Ascending aorta (tissue), 2 donors: ENCODE results near the gene R3HDM2. TPM values are rescaled to one million over a fixed set of nuclear protein-coding genes. Genes with fewer than 3 reads are reported as not detected.

Experiments used
- DNase-seq, 2 donors: peaks; one replicate each; pipeline ENCODE4 v3.0.0-alpha.2; 2019; ENCODE audit warnings: low spot score in 2 of 2
- H3K27ac ChIP-seq, 2 donors: fragments of 200-600 bp; sonication (generic); one replicate each; pipeline ENCODE4 v1.5.1; 2016 to 2017; ENCODE audit warnings: mild to moderate bottlenecking in 1 of 2
- H3K27me3 ChIP-seq: fragments of 200-600 bp; sonication (generic); one replicate; pipeline ENCODE4 v1.5.1; 2017
- H3K36me3 ChIP-seq, 2 donors: fragments of 200-600 bp; sonication (generic); one replicate each; pipeline ENCODE4 v1.5.1; 2016
- H3K4me1 ChIP-seq, 2 donors: fragments of 200-600 bp; sonication (generic); one replicate each; pipeline ENCODE4 v1.5.1; 2016 to 2017; ENCODE audit warnings: mild to moderate bottlenecking in 1 of 2
- H3K4me3 ChIP-seq, 2 donors: fragments of 200-600 bp; sonication (generic); one replicate each; pipeline ENCODE4 v1.5.1; 2016 to 2017; ENCODE audit warnings: mild to moderate bottlenecking in 1 of 2
- H3K9me3 ChIP-seq, 2 donors: fragments of 200-600 bp; sonication (generic); one replicate each; pipeline ENCODE4 v1.5.1; 2016
- intact Hi-C: fragments of 100-400 bp; cut with DNase I; formaldehyde crosslinking; loops from one replicate; pipeline ENCODE4 v1.15.1; 2023
- total RNA-seq: library from RNA; depleted of rRNA; stranded (reverse); fragments of >200 nt; gene quantifications from one replicate; pipeline ENCODE4 v1.1.0, GENCODE V29; 2016
- TF ChIP-seq, protein P1 (sequence below), 3 experiments: fragments of 200-600 bp in 2 of 3; fragments of 450-650 bp in 1 of 3; sonication (generic) in 2 of 3; IDR thresholded peaks; one replicate each; pipeline ENCODE4 v1.5.1; 2016 to 2019; ENCODE audit warnings: antibody characterized with exemption in 3 of 3, mild to moderate bottlenecking in 1 of 3, moderate library complexity in 1 of 3

R3HDM2 gene
- total RNA-seq, 1 donor from 2014 or later, result 49.5 TPM

DNA sequence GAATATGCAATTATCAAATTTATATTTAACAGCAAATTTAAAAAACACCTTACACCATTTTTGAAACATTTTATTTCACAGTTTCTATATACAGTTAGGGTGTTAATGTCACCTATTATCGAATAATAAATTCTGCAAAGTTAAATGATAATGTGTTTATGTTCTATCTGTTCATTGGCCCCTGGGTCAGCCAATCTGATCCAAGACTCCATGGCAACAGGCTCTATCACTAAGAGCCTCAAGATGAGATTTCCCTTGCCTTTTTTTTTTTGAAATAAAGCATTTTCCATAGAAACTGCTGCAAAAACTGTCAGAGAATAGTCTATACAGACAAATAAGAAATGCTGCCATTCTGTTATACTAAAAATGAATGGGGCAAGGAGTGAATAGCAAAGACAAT is 96.6 kb downstream of the R3HDM2 start:
- no peak for DNase-seq
- intact Hi-C loops, result no loop called here

DNA sequence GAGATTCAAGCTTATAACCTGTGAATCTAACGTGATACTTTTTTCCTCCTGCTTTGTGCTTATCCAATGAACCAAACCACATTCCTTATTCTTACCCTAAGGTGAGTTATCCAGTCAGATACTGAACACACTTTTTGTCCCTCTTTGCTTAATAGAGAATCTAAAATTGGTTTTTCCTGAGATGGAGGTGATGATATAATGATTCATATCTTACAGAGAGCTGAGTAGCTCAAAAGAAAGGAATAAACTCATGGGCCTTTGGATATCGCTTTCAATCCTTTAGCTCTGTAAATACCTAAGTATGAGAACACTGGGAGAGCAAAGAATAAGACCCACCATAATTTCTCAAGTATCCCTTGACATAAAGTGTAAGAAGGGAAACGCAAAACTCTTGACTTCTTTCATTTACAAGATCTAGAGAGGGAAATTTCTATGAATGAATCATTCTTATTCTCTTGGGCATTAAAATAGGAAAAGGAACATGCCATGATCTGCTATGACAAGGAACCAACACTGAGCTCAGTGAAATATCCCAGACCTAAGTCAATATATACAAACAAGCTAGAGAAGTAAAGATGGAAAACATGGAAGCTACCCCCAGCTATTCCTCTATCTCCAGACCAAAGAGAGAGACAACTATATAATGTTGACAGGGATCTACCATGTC is 98.1 kb downstream of the R3HDM2 start:
- TF ChIP-seq, protein P1, sequence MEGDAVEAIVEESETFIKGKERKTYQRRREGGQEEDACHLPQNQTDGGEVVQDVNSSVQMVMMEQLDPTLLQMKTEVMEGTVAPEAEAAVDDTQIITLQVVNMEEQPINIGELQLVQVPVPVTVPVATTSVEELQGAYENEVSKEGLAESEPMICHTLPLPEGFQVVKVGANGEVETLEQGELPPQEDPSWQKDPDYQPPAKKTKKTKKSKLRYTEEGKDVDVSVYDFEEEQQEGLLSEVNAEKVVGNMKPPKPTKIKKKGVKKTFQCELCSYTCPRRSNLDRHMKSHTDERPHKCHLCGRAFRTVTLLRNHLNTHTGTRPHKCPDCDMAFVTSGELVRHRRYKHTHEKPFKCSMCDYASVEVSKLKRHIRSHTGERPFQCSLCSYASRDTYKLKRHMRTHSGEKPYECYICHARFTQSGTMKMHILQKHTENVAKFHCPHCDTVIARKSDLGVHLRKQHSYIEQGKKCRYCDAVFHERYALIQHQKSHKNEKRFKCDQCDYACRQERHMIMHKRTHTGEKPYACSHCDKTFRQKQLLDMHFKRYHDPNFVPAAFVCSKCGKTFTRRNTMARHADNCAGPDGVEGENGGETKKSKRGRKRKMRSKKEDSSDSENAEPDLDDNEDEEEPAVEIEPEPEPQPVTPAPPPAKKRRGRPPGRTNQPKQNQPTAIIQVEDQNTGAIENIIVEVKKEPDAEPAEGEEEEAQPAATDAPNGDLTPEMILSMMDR (IDR thresholded peaks at IDR 0.05), result no peak
- no peaks in the 10 kb centered on the region for H3K27me3 ChIP-seq

More for the DNA sequence above, 96.6 kb downstream of the R3HDM2 start:
- Histone ChIP-seq H3K4me3 (no peak overlapping the region), H3K27me3 (no peaks in the 10 kb centered on the region), H3K27ac (no peak overlapping the region), H3K4me1 (peaks cover 0 to 3% of the 10 kb centered on the region in 2 donors), H3K36me3 (no peaks in the 10 kb centered on the region), H3K9me3 (no peaks in the 10 kb centered on the region)
- TF ChIP-seq, protein P1 (IDR thresholded peaks at IDR 0.05), result no peak

GRCh38 chr12:57330992-57331391 is 99.9 kb downstream of the R3HDM2 start:
- H3K4me1 ChIP-seq, result peaks cover 0 to 3% of the 10 kb centered on the region in 2 donors
- peaks cover 0 to 4% of the 10 kb centered on the region in 2 donors for H3K36me3 ChIP-seq
- TF ChIP-seq, protein P1 (IDR thresholded peaks at IDR 0.05), result no peak
- no peak overlapping the region for H3K27ac ChIP-seq
- no peak overlapping the region for H3K4me3 ChIP-seq
- intact Hi-C loops, result no loop called here
- no peaks in the 10 kb centered on the region for H3K27me3 ChIP-seq
- no peak for DNase-seq
- H3K9me3 ChIP-seq, result no peaks in the 10 kb centered on the region

More for the DNA sequence above, 98.1 kb downstream of the R3HDM2 start:
- Histone ChIP-seq H3K27ac (no peak overlapping the region), H3K9me3 (no peaks in the 10 kb centered on the region), H3K4me1 (peaks cover 0 to 3% of the 10 kb centered on the region in 2 donors), H3K4me3 (no peak overlapping the region), H3K36me3 (peaks cover 0 to 4% of the 10 kb centered on the region in 2 donors)
- DNase-seq, result no peak
- intact Hi-C loops, result no loop called here

DNA sequence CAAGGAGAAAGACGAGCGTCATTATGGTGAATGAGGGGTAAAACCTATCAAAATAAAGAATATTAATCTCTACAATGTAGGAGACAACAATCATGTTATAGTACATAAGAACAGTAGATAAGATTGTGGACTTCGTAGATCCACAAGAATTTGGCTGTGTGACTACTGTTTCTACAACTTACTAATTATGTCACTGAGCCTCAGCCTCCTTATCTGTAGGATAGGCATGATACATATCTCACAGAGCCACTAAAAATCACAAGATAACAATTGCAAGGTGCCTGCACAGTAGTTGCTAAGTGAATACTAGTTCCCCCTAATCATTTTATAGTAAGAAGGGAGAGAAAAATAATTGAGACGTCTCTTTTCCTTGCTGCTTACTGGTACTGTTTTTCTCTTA is 101.6 kb downstream of the R3HDM2 start:
- intact Hi-C loops, result no loop called here
- TF ChIP-seq, protein P1 (IDR thresholded peaks at IDR 0.05), result no peak
- Histone ChIP-seq H3K27me3 (no peaks in the 10 kb centered on the region), H3K4me1 (peaks cover 0 to 3% of the 10 kb centered on the region in 2 donors), H3K4me3 (no peak overlapping the region), H3K9me3 (no peaks in the 10 kb centered on the region), H3K36me3 (peaks cover 0 to 4% of the 10 kb centered on the region in 2 donors), H3K27ac (no peak overlapping the region)
- DNase-seq, result no peak

GRCh38 chr12:57325395-57325794 is 105.4 kb downstream of the R3HDM2 start:
- no peak for DNase-seq
- intact Hi-C loops, result no loop called here
- Histone ChIP-seq H3K4me3 (no peak overlapping the region), H3K36me3 (peaks cover 0 to 4% of the 10 kb centered on the region in 2 donors), H3K27me3 (no peaks in the 10 kb centered on the region), H3K9me3 (no peaks in the 10 kb centered on the region), H3K27ac (no peak overlapping the region), H3K4me1 (no peaks in the 10 kb centered on the region)
- TF ChIP-seq, protein P1 (IDR thresholded peaks at IDR 0.05), result no peak
